KMS-11 (cell line): ENCODE results near the gene CD80.

Experiments used
- H2AFZ ChIP-seq: fragments of 200-600 bp; sonication (generic); 2 replicates; pipeline ENCODE4 v1.6.1; 2016; ENCODE audit warnings: antibody characterized with exemption, mixed run types, low read depth
- H3K27ac ChIP-seq: fragments of 200-600 bp; sonication (generic); 2 replicates; pipeline ENCODE4 v1.6.1; 2016; ENCODE audit warnings: mild to moderate bottlenecking, mixed run types
- H3K27me3 ChIP-seq: fragments of 200-600 bp; sonication (generic); 2 replicates; pipeline ENCODE4 v1.6.1; 2017; ENCODE audit warnings: mild to moderate bottlenecking, low read depth, mixed run types, moderate library complexity; ENCODE audit not compliant: insufficient read depth
- H3K36me3 ChIP-seq: fragments of 200-600 bp; sonication (generic); 2 replicates; pipeline ENCODE4 v1.6.1; 2017; ENCODE audit warnings: mild to moderate bottlenecking, mixed run types; ENCODE audit not compliant: insufficient read depth
- H3K4me1 ChIP-seq: fragments of 200-600 bp; sonication (generic); 2 replicates; pipeline ENCODE4 v1.6.1; 2016; ENCODE audit warnings: mild to moderate bottlenecking, low read depth, mixed run types; ENCODE audit not compliant: poor library complexity, severe bottlenecking
- H3K4me2 ChIP-seq: fragments of 200-600 bp; sonication (generic); 2 replicates; pipeline ENCODE4 v1.7.0; 2016; ENCODE audit warnings: mild to moderate bottlenecking, mixed run types
- H3K4me3 ChIP-seq: fragments of 200-600 bp; sonication (generic); IDR thresholded peaks from 2 replicates; pipeline ENCODE4 v1.6.1; 2017; ENCODE audit warnings: low read depth, low read length, mixed read lengths; ENCODE audit not compliant: insufficient read depth
- H3K79me2 ChIP-seq: fragments of 200-600 bp; sonication (generic); 2 replicates; pipeline ENCODE4 v1.6.1; 2016; ENCODE audit warnings: low read depth, mixed run types; ENCODE audit not compliant: insufficient read depth
- H3K9ac ChIP-seq: fragments of 200-600 bp; sonication (generic); 2 replicates; pipeline ENCODE4 v1.6.1; 2016; ENCODE audit warnings: mild to moderate bottlenecking, mixed run types
- H4K20me1 ChIP-seq: fragments of 200-600 bp; sonication (generic); 2 replicates; pipeline ENCODE4 v1.6.1; 2016; ENCODE audit warnings: mild to moderate bottlenecking, mixed run types; ENCODE audit not compliant: insufficient read depth
- TF ChIP-seq, protein P1 (sequence below): fragments of 200-600 bp; sonication (generic); conservative IDR thresholded peaks from 2 replicates; pipeline ENCODE4 v1.6.1; 2017; ENCODE audit warnings: low read depth, mild to moderate bottlenecking, antibody characterized with exemption, low read length, moderate library complexity, mixed read lengths

CD80 gene

DNA sequence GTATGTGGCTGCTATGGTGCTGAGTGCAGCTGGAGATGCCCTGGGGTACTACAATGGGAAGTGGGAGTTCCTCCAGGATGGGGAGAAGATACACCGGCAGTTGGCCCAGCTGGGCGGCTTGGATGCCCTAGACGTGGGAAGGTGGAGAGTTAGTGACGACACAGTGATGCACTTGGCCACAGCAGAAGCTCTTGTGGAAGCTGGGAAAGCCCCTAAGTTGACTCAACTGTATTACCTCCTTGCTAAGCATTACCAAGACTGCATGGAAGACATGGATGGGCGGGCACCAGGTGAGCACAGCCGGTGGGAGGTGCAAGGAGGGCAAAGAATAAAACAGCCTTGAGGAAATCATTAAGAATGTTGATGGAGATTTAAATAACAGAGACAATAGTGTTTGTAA is 22.8 kb upstream of the CD80 start:
- H3K79me2 ChIP-seq = no peaks in the 10 kb centered on the region
- no peaks in the 10 kb centered on the region for H3K4me1 ChIP-seq
- no peaks in the 10 kb centered on the region for H3K36me3 ChIP-seq
- H3K27me3 ChIP-seq = no peaks in the 10 kb centered on the region; the same call in 1 of the 2 replicates
- no peak overlapping the region for H3K4me3 ChIP-seq
- H4K20me1 ChIP-seq = no peaks in the 10 kb centered on the region
- no peak overlapping the region for H3K27ac ChIP-seq
- no peak overlapping the region for H3K4me2 ChIP-seq
- H2AFZ ChIP-seq = no peak overlapping the region
- no peak overlapping the region for H3K9ac ChIP-seq
- TF ChIP-seq, protein P1, sequence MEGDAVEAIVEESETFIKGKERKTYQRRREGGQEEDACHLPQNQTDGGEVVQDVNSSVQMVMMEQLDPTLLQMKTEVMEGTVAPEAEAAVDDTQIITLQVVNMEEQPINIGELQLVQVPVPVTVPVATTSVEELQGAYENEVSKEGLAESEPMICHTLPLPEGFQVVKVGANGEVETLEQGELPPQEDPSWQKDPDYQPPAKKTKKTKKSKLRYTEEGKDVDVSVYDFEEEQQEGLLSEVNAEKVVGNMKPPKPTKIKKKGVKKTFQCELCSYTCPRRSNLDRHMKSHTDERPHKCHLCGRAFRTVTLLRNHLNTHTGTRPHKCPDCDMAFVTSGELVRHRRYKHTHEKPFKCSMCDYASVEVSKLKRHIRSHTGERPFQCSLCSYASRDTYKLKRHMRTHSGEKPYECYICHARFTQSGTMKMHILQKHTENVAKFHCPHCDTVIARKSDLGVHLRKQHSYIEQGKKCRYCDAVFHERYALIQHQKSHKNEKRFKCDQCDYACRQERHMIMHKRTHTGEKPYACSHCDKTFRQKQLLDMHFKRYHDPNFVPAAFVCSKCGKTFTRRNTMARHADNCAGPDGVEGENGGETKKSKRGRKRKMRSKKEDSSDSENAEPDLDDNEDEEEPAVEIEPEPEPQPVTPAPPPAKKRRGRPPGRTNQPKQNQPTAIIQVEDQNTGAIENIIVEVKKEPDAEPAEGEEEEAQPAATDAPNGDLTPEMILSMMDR = no peak

DNA sequence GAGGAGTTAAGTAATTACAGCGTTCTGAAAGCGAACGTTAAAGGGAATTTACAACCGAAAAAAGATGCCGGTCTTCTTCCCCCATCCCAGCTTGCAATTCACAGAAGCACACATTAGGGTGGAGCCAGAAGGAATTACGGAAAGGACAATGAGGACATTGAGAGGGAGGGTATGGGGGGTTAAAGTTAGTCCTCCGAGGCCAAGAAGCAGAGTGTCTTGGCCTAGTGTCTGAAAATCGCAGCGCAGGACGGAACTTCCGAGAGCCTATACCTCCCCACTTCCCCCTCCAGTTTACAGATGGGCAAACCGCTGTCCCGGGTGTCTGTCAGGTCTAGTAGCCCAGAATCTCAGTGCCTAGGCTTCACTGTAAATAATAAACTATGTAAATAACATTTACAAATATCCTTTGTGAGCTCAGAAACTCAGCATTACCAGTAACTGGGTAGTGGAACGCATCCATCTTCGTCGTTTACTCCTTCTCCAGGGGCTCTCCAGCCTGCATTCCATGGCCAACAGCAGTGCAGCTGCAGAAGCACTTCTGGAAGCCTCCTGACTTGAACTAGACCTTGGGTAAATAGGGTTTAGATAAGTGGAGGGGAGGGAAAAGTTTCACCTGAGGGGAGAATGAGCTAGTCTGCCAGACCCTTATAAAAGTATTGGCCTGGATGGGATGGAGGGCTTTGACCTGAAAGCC is 20.8 kb upstream of the CD80 start:
- no peaks in the 10 kb centered on the region for H3K79me2 ChIP-seq
- TF ChIP-seq, protein P1 = no peak
- peak overlapping the region; percentile 57; the same call in 1 of the 2 replicates for H3K4me2 ChIP-seq
- no peaks in the 10 kb centered on the region for H4K20me1 ChIP-seq
- no peak overlapping the region for H3K27ac ChIP-seq
- no peak overlapping the region for H3K4me3 ChIP-seq
- H2AFZ ChIP-seq = peak overlapping the region; percentile 83
- H3K4me1 ChIP-seq = no peaks in the 10 kb centered on the region
- no peaks in the 10 kb centered on the region; the same call in 1 of the 2 replicates for H3K27me3 ChIP-seq
- peak overlapping the region; percentile 51; the same call in 1 of the 2 replicates for H3K9ac ChIP-seq
- H3K36me3 ChIP-seq = no peaks in the 10 kb centered on the region

DNA sequence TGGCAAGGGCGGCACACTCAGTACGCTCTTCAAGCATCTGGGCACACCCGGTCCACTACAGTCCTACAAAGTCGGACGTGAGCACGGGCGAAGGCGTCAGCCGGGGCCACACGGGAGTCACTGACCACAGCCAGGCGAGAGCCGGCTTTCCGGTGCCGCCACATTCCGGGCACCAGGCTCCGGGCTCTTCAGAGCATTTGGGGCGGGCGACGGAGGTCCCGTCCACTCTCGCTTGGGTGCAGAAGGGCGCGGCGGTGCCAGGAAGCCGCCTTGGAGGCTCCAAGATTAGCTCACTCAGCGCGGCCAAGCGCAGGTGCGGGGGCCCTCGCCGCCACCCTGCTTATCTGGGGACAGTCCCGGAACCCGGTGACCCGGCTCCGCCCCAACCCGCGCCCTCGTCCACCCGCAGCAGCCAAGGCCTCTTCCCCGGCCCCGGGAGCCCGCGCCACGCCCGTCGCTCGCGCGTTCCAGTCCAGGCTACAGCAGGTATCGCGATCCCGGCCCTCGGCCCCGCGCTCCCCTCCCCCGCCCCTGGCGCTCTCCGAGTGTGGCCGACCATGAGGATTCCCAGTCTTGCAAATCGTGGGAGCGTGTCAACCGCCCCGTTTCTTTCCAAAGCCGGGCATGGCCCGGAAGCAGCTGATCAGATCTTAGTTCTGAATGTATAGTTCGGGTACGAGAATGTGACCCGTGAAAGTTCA is 20.1 kb upstream of the CD80 start, which contains the start of gene ADPRH:
Gene ADPRH, plus strand, starts transcription at position 127 of the 701 bp plus-strand sequence. CDS start 2,678 bp downstream, outside the sequence.
- Histone ChIP-seq H3K4me3 (peak within 1 kb of the TSS; percentile 35), H3K27me3 (no peaks in the 10 kb centered on the region; the same call in 1 of the 2 replicates), H3K27ac (no peak within 1 kb of the TSS), H2AFZ (peak within 1 kb of the TSS; percentile 83), H3K4me1 (no peaks in the 10 kb centered on the region), H3K36me3 (no peaks in the 10 kb centered on the region), H3K4me2 (peak within 1 kb of the TSS; percentile 57; the same call in 1 of the 2 replicates), H3K9ac (peak within 1 kb of the TSS; percentile 51), H4K20me1 (no peaks in the 10 kb centered on the region), H3K79me2 (no peaks in the 10 kb centered on the region)
- TF ChIP-seq, protein P1 = no peak

DNA sequence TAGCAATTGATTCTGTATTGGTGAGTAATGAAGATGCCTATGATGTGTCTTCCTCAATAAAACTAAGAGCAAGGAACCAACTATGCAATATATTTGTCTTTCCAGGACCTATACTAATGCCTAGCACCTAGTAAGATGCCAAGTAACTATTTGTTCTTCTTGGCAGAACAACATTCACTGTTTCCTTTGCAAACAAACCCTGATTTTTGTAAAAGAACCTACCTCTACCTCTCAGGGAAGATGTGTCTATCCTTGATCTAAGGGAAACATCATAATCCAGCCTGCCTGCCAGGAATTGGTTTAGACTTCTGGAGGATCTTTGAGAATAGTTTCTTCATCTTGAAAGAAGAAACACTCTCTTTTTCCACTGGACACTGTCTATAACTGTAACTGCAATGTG is 16.1 kb upstream of the CD80 start:
- peaks cover 6% of the 10 kb centered on the region for H3K4me1 ChIP-seq
- H3K79me2 ChIP-seq = no peaks in the 10 kb centered on the region
- H2AFZ ChIP-seq = no peak overlapping the region
- H3K27ac ChIP-seq = no peak overlapping the region
- H3K4me3 ChIP-seq = no peak overlapping the region
- H3K27me3 ChIP-seq = no peaks in the 10 kb centered on the region; the same call in 1 of the 2 replicates
- no peaks in the 10 kb centered on the region for H3K36me3 ChIP-seq
- no peak overlapping the region for H3K4me2 ChIP-seq
- H4K20me1 ChIP-seq = no peaks in the 10 kb centered on the region
- TF ChIP-seq, protein P1 = no peak
- no peak overlapping the region for H3K9ac ChIP-seq
